Tibial nerve (tissue), 4 donors: ENCODE measurements around the gene MAMSTR. TPM values are rescaled to one million over a fixed set of nuclear protein-coding genes. Genes with fewer than 3 reads are reported as not detected.

Experiments
- DNase-seq, 2 donors: peaks; one replicate each; pipeline ENCODE4 v3.0.0-alpha.2; 2019; ENCODE audit warnings: low spot score in 2 of 2
- H3K27ac ChIP-seq, 4 donors: fragments of 200-600 bp; sonication (generic) in 3 of 4; one replicate each; pipeline ENCODE4 v1.5.1; 2017 to 2019; ENCODE audit warnings: mild to moderate bottlenecking in 1 of 4
- H3K27me3 ChIP-seq, 2 donors: fragments of 200-600 bp; sonication (generic) in 1 of 2; one replicate each; pipeline versions ENCODE4 v1.5.1 to v1.6.0; 2017 to 2019
- H3K36me3 ChIP-seq, 3 donors: fragments of 200-600 bp; sonication (generic); one replicate each; pipeline ENCODE4 v1.5.1; 2018 to 2019
- H3K4me1 ChIP-seq, 4 donors: fragments of 200-600 bp; sonication (generic) in 3 of 4; one replicate each; pipeline ENCODE4 v1.5.1; 2017 to 2019
- H3K4me3 ChIP-seq, 4 donors: fragments of 200-600 bp; sonication (generic) in 3 of 4; one replicate each; pipeline ENCODE4 v1.5.1; 2017 to 2019; ENCODE audit warnings: mild to moderate bottlenecking in 1 of 4, moderate library complexity in 1 of 4
- H3K9me3 ChIP-seq, 4 donors: fragments of 200-600 bp; sonication (generic) in 3 of 4; one replicate each; pipeline ENCODE4 v1.5.1; 2017 to 2019
- EP300 ChIP-seq, 2 donors: sonication (generic); formaldehyde crosslinking; IDR thresholded peaks; one replicate each; pipeline ENCODE4 v1.6.1; 2017; ENCODE audit warnings: antibody characterized with exemption in 2 of 2, mild to moderate bottlenecking in 1 of 2
- POLR2A ChIP-seq, 2 donors: fragments of 450-650 bp; IDR thresholded peaks; one replicate each; pipeline ENCODE4 v1.6.1; 2017; ENCODE audit warnings: antibody characterized with exemption in 2 of 2, mild to moderate bottlenecking in 2 of 2, moderate library complexity in 2 of 2
- WGBS, 2 donors: methylation state at CpG; one replicate each; pipeline ENCODE4 v1.1.5; 2018; 5-methylcytosine and 5-hydroxymethylcytosine counted together
- total RNA-seq, 4 donors: library from RNA; depleted of rRNA; stranded (reverse); fragments of >200 nt; gene quantifications; one replicate each; pipeline ENCODE4 v1.1.0, GENCODE V29; 2016
- TF ChIP-seq, protein P1 (sequence below), 5 experiments: fragments of 200-600 bp in 3 of 5; fragments of 450-650 bp in 2 of 5; sonication (generic) in 3 of 5; IDR thresholded peaks; one replicate each; pipeline ENCODE4 v1.5.1; 2016 to 2019; ENCODE audit warnings: antibody characterized with exemption in 5 of 5, mild to moderate bottlenecking in 3 of 5, moderate library complexity in 2 of 5

Gene MAMSTR
- total RNA-seq, 4 donors from 2014 or later: 2.7 to 7.2 (median 5.9) TPM

- Histone ChIP-seq H3K36me3 (no peaks in the 10 kb centered on the region), H3K4me3 (no peak overlapping the region), H3K27me3 (peaks cover 0 to 13% of the 10 kb centered on the region in 2 donors), H3K9me3 (no peaks in the 10 kb centered on the region), H3K4me1 (peaks cover 0 to 10% (median 4%) of the 10 kb centered on the region in 4 donors), H3K27ac (no peak overlapping the region)
- no peak for DNase-seq
- WGBS, 2 donors: 76 to 82% methylated on average over 10 to 13 of the region's 14 CpGs
- TF ChIP-seq EP300 (IDR thresholded peaks at IDR 0.05) (no peak), POLR2A (IDR thresholded peaks at IDR 0.05) (no peak)
- TF ChIP-seq, protein P1, sequence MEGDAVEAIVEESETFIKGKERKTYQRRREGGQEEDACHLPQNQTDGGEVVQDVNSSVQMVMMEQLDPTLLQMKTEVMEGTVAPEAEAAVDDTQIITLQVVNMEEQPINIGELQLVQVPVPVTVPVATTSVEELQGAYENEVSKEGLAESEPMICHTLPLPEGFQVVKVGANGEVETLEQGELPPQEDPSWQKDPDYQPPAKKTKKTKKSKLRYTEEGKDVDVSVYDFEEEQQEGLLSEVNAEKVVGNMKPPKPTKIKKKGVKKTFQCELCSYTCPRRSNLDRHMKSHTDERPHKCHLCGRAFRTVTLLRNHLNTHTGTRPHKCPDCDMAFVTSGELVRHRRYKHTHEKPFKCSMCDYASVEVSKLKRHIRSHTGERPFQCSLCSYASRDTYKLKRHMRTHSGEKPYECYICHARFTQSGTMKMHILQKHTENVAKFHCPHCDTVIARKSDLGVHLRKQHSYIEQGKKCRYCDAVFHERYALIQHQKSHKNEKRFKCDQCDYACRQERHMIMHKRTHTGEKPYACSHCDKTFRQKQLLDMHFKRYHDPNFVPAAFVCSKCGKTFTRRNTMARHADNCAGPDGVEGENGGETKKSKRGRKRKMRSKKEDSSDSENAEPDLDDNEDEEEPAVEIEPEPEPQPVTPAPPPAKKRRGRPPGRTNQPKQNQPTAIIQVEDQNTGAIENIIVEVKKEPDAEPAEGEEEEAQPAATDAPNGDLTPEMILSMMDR (IDR thresholded peaks at IDR 0.05): no peak
Measured at GRCh38 chr19:48757741-48758144, 38.2 kb upstream of the MAMSTR start.

- Histone ChIP-seq H3K27ac (no peak overlapping the region), H3K27me3 (peaks cover 0 to 18% of the 10 kb centered on the region in 2 donors), H3K9me3 (no peaks in the 10 kb centered on the region), H3K4me3 (no peak overlapping the region), H3K36me3 (no peaks in the 10 kb centered on the region), H3K4me1 (peaks cover 0 to 15% (median 8%) of the 10 kb centered on the region in 4 donors)
- DNase-seq: no peak
- TF ChIP-seq, protein P1 (IDR thresholded peaks at IDR 0.05): no peak
- no peak for TF ChIP-seq POLR2A (IDR thresholded peaks at IDR 0.05)
- TF ChIP-seq EP300 (IDR thresholded peaks at IDR 0.05): no peak
- WGBS, 2 donors: 82 to 94% methylated on average over 11 of the region's 12 CpGs
Measured at GRCh38 chr19:48757089-48757675, 37.7 kb upstream of the MAMSTR start.

- peaks cover 0 to 19% (median 8%) of the 10 kb centered on the region in 4 donors for H3K4me1 ChIP-seq
- H3K27me3 ChIP-seq: peaks cover 0 to 23% of the 10 kb centered on the region in 2 donors
- no peak overlapping the region for H3K27ac ChIP-seq
- WGBS, 2 donors: 77 to 83% methylated on average over 9 of the region's 9 CpGs
- DNase-seq: no peak
- H3K9me3 ChIP-seq: no peaks in the 10 kb centered on the region
- TF ChIP-seq, protein P1 (IDR thresholded peaks at IDR 0.05): no peak
- TF ChIP-seq EP300 (IDR thresholded peaks at IDR 0.05) (no peak), POLR2A (IDR thresholded peaks at IDR 0.05) (no peak)
- no peak overlapping the region for H3K4me3 ChIP-seq
- no peaks in the 10 kb centered on the region for H3K36me3 ChIP-seq
Measured at GRCh38 chr19:48756686-48757085, 37.2 kb upstream of the MAMSTR start.

DNA sequence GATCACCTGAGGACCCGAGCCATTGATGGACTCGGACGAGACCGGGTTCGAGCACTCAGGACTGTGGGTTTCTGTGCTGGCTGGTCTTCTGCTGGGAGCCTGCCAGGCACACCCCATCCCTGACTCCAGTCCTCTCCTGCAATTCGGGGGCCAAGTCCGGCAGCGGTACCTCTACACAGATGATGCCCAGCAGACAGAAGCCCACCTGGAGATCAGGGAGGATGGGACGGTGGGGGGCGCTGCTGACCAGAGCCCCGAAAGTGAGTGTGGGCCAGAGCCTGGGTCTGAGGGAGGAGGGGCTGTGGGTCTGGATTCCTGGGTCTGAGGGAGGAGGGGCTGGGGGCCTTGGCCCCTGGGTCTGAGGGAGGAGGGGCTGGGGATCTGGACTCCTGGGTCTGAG lies 36.7 kb upstream of the MAMSTR start:
- no peak for DNase-seq
- TF ChIP-seq EP300 (IDR thresholded peaks at IDR 0.05): no peak
- TF ChIP-seq, protein P1 (IDR thresholded peaks at IDR 0.05): no peak
- TF ChIP-seq POLR2A (IDR thresholded peaks at IDR 0.05): no peak
- Histone ChIP-seq H3K27me3 (peaks cover 0 to 28% of the 10 kb centered on the region in 2 donors), H3K36me3 (no peaks in the 10 kb centered on the region), H3K9me3 (no peaks in the 10 kb centered on the region), H3K4me1 (peaks cover 0 to 22% (median 8%) of the 10 kb centered on the region in 4 donors), H3K27ac (no peak overlapping the region), H3K4me3 (no peak overlapping the region)
- WGBS, 2 donors: 83 to 88% methylated on average over 9 to 11 of the region's 11 CpGs

GRCh38 chr19:48755787-48756186 lies 36.3 kb upstream of the MAMSTR start:
- 57 to 68% methylated on average over 5 of the region's 5 CpGs for WGBS, 2 donors
- TF ChIP-seq POLR2A (IDR thresholded peaks at IDR 0.05): no peak
- TF ChIP-seq, protein P1 (IDR thresholded peaks at IDR 0.05): no peak
- TF ChIP-seq EP300 (IDR thresholded peaks at IDR 0.05): no peak

More at GRCh38 chr19:48755787-48756186, 36.3 kb upstream of the MAMSTR start:
- peaks cover 0 to 32% of the 10 kb centered on the region in 2 donors for H3K27me3 ChIP-seq
- H3K9me3 ChIP-seq: no peaks in the 10 kb centered on the region
- no peak overlapping the region for H3K4me3 ChIP-seq
- no peaks in the 10 kb centered on the region for H3K36me3 ChIP-seq
- H3K27ac ChIP-seq: no peak overlapping the region
- H3K4me1 ChIP-seq: peaks cover 0 to 22% (median 8%) of the 10 kb centered on the region in 4 donors
- DNase-seq: no peak
